Activated T-helper 17 cell treated with anti-CD3 and anti-CD28 coated beads, Interleukin-2, amount 50 U/mL, for 72 hours (primary cell): ENCODE results near the gene FOXL3. TPM values are rescaled to one million over a fixed set of nuclear protein-coding genes. Genes with fewer than 3 reads are reported as not detected.
"Not testable (repeated sequence)": the region's sequence is repeated elsewhere in the genome, so short reads cannot be mapped to it uniquely, and the experiment has no call there.

Experiments used
- ATAC-seq: fragments of 150-1000 bp; cut with Tn5 transposase; replicated peaks from 2 replicates; pipeline ENCODE4 v1.10.0; 2021; ENCODE audit warnings: mild to moderate bottlenecking, moderate library complexity
- H3K27ac Mint-ChIP-seq: one replicate; pipeline ENCODE4 v1.8.0; 2022; ENCODE audit warnings: mixed read lengths
- H3K27me3 Mint-ChIP-seq: one replicate; pipeline ENCODE4 v1.8.0; 2022; ENCODE audit warnings: mixed read lengths
- H3K36me3 Mint-ChIP-seq: one replicate; pipeline ENCODE4 v1.8.0; 2022; ENCODE audit warnings: low read depth, mild to moderate bottlenecking, mixed read lengths
- H3K4me1 Mint-ChIP-seq: one replicate; pipeline ENCODE4 v1.8.0; 2022; ENCODE audit warnings: mixed read lengths
- H3K4me3 Mint-ChIP-seq: one replicate; pipeline ENCODE4 v1.8.0; 2022; ENCODE audit warnings: mild to moderate bottlenecking, mixed read lengths
- H3K9me3 Mint-ChIP-seq: one replicate; pipeline ENCODE4 v1.8.0; 2022; ENCODE audit warnings: mixed read lengths
- total RNA-seq, 2 donors: library from RNA; stranded (reverse); gene quantifications; one replicate each; pipeline ENCODE4 v1.2.3, GENCODE V29; 2022

Gene FOXL3
- total RNA-seq, 2 donors from 2014 or later = not detected

GRCh38 chr7:285731-286130 lies 4.2 kb upstream of the FOXL3 start:
- no peak for ATAC-seq
- no peak overlapping the region for H3K4me3 Mint-ChIP-seq
- H3K36me3 Mint-ChIP-seq = no peaks in the 10 kb centered on the region
- H3K27ac Mint-ChIP-seq = no peak overlapping the region
- H3K4me1 Mint-ChIP-seq = no peaks in the 10 kb centered on the region
- H3K9me3 Mint-ChIP-seq = no peaks in the 10 kb centered on the region
- peaks cover 32% of the 10 kb centered on the region for H3K27me3 Mint-ChIP-seq

GRCh38 chr7:286266-286665 lies 3.7 kb upstream of the FOXL3 start:
- Mint-ChIP-seq H3K4me1 (no peaks in the 10 kb centered on the region), H3K27ac (no peak overlapping the region), H3K4me3 (no peak overlapping the region), H3K36me3 (no peaks in the 10 kb centered on the region), H3K9me3 (no peaks in the 10 kb centered on the region), H3K27me3 (peaks cover 27% of the 10 kb centered on the region)
- no peak for ATAC-seq

GRCh38 chr7:288671-289101 lies 1.3 kb upstream of the FOXL3 start:
- H3K4me3 Mint-ChIP-seq = no peak overlapping the region
- peaks cover 35% of the 10 kb centered on the region for H3K27me3 Mint-ChIP-seq
- H3K9me3 Mint-ChIP-seq = no peaks in the 10 kb centered on the region
- no peaks in the 10 kb centered on the region for H3K36me3 Mint-ChIP-seq
- H3K4me1 Mint-ChIP-seq = no peaks in the 10 kb centered on the region
- no peak overlapping the region for H3K27ac Mint-ChIP-seq
- no peak for ATAC-seq

GRCh38 chr7:289209-289755 lies 688 bp upstream of the FOXL3 start:
- Mint-ChIP-seq H3K4me3 (no peak overlapping the region), H3K27me3 (peaks cover 35% of the 10 kb centered on the region), H3K36me3 (no peaks in the 10 kb centered on the region), H3K27ac (no peak overlapping the region), H3K9me3 (no peaks in the 10 kb centered on the region), H3K4me1 (no peaks in the 10 kb centered on the region)
- ATAC-seq = no peak

GRCh38 chr7:290554-291372 lies 793 bp downstream of the FOXL3 start:
- H3K27me3 Mint-ChIP-seq = peaks cover 29% of the 10 kb centered on the region
- H3K4me3 Mint-ChIP-seq = no peak overlapping the region
- ATAC-seq = no peak
- no peak overlapping the region for H3K27ac Mint-ChIP-seq
- H3K9me3 Mint-ChIP-seq = no peaks in the 10 kb centered on the region
- no peaks in the 10 kb centered on the region for H3K4me1 Mint-ChIP-seq
- no peaks in the 10 kb centered on the region for H3K36me3 Mint-ChIP-seq

GRCh38 chr7:291373-292092 lies 1.6 kb downstream of the FOXL3 start:
- no peaks in the 10 kb centered on the region for H3K9me3 Mint-ChIP-seq
- H3K27me3 Mint-ChIP-seq = peaks cover 27% of the 10 kb centered on the region
- H3K36me3 Mint-ChIP-seq = no peaks in the 10 kb centered on the region
- no peaks in the 10 kb centered on the region for H3K4me1 Mint-ChIP-seq
- ATAC-seq = no peak
- no peak overlapping the region for H3K4me3 Mint-ChIP-seq
- no peak overlapping the region for H3K27ac Mint-ChIP-seq

GRCh38 chr7:292226-292625 lies 2.3 kb downstream of the FOXL3 start:
- Mint-ChIP-seq H3K36me3 (no peaks in the 10 kb centered on the region), H3K4me1 (no peaks in the 10 kb centered on the region), H3K27me3 (peaks cover 26% of the 10 kb centered on the region), H3K9me3 (no peaks in the 10 kb centered on the region), H3K27ac (no peak overlapping the region), H3K4me3 (no peak overlapping the region)
- no peak for ATAC-seq

GRCh38 chr7:292826-293225 lies 2.9 kb downstream of the FOXL3 start:
- Mint-ChIP-seq H3K27ac (no peak overlapping the region), H3K4me3 (no peak overlapping the region), H3K36me3 (no peaks in the 10 kb centered on the region), H3K4me1 (no peaks in the 10 kb centered on the region), H3K9me3 (no peaks in the 10 kb centered on the region), H3K27me3 (peaks cover 23% of the 10 kb centered on the region)
- no peak for ATAC-seq

GRCh38 chr7:293681-294439 lies 3.9 kb downstream of the FOXL3 start:
- Mint-ChIP-seq H3K36me3 (no peaks in the 10 kb centered on the region), H3K27me3 (peaks cover 19% of the 10 kb centered on the region), H3K27ac (no peak overlapping the region), H3K4me3 (no peak overlapping the region), H3K9me3 (no peaks in the 10 kb centered on the region), H3K4me1 (no peaks in the 10 kb centered on the region)
- ATAC-seq = no peak

GRCh38 chr7:294440-295154 lies 4.6 kb downstream of the FOXL3 start:
- H3K4me3 Mint-ChIP-seq = no peak overlapping the region
- H3K27me3 Mint-ChIP-seq = peaks cover 16% of the 10 kb centered on the region
- no peak for ATAC-seq
- H3K9me3 Mint-ChIP-seq = no peaks in the 10 kb centered on the region
- no peak overlapping the region for H3K27ac Mint-ChIP-seq
- no peaks in the 10 kb centered on the region for H3K36me3 Mint-ChIP-seq
- no peaks in the 10 kb centered on the region for H3K4me1 Mint-ChIP-seq

GRCh38 chr7:295155-296154 lies 5.5 kb downstream of the FOXL3 start:
- Mint-ChIP-seq H3K27me3 (peaks cover 16% of the 10 kb centered on the region), H3K27ac (no peak overlapping the region), H3K36me3 (no peaks in the 10 kb centered on the region), H3K4me1 (no peaks in the 10 kb centered on the region), H3K9me3 (no peaks in the 10 kb centered on the region), H3K4me3 (no peak overlapping the region)
- no peak for ATAC-seq

GRCh38 chr7:296373-296945 lies 6.5 kb downstream of the FOXL3 start:
- no peak for ATAC-seq
- H3K9me3 Mint-ChIP-seq = no peaks in the 10 kb centered on the region
- no peaks in the 10 kb centered on the region for H3K36me3 Mint-ChIP-seq
- no peaks in the 10 kb centered on the region for H3K4me1 Mint-ChIP-seq
- H3K27ac Mint-ChIP-seq = no peak overlapping the region
- peaks cover 16% of the 10 kb centered on the region for H3K27me3 Mint-ChIP-seq
- H3K4me3 Mint-ChIP-seq = no peak overlapping the region

GRCh38 chr7:297141-297540 lies 7.2 kb downstream of the FOXL3 start:
- not testable (repeated sequence) for H3K9me3 Mint-ChIP-seq, H3K4me3 Mint-ChIP-seq, H3K4me1 Mint-ChIP-seq, ATAC-seq, H3K27me3 Mint-ChIP-seq, H3K36me3 Mint-ChIP-seq, H3K27ac Mint-ChIP-seq
